GM19372 (cell line): ENCODE measurements around the gene MACROD2.
"Not testable (repeated sequence)": the region's sequence is repeated elsewhere in the genome, so short reads cannot be mapped to it uniquely, and the experiment has no call there.

ENCODE experiments used
- ATAC-seq: cut with Tn5 transposase; IDR thresholded peaks from one replicate; pipeline ENCODE4 v1.9.1; 2021; ENCODE audit warnings: mild to moderate bottlenecking, low read depth, moderate library complexity; ENCODE audit not compliant: unreplicated experiment

The MACROD2 gene

GRCh38 chr20:14992153-14992552 is 996.8 kb downstream of the MACROD2 start:
- ATAC-seq = no peak

- no peak for ATAC-seq
These were observed 997.6 kb downstream of the MACROD2 start for GRCh38 chr20:14992961-14993360.

GRCh38 chr20:14996883-14997672 is 1001.8 kb downstream of the MACROD2 start:
- no peak for ATAC-seq

- ATAC-seq = no peak
These were observed 1002.5 kb downstream of the MACROD2 start for GRCh38 chr20:14997791-14998190.

GRCh38 chr20:15005300-15005986 is 1010.1 kb downstream of the MACROD2 start:
- no peak for ATAC-seq

GRCh38 chr20:15011631-15012030 is 1016.3 kb downstream of the MACROD2 start:
- ATAC-seq = no peak

GRCh38 chr20:15012566-15012965 is 1017.2 kb downstream of the MACROD2 start:
- no peak for ATAC-seq

GRCh38 chr20:15016875-15017274 is 1021.6 kb downstream of the MACROD2 start:
- ATAC-seq = not testable (repeated sequence)

- no peak for ATAC-seq
These were observed 1023.6 kb downstream of the MACROD2 start for GRCh38 chr20:15018966-15019365.

GRCh38 chr20:15020845-15021244 is 1025.5 kb downstream of the MACROD2 start:
- ATAC-seq = no peak

GRCh38 chr20:15022921-15023320 is 1027.6 kb downstream of the MACROD2 start:
- ATAC-seq = no peak

GRCh38 chr20:15026759-15027158 is 1031.4 kb downstream of the MACROD2 start:
- no peak for ATAC-seq

- no peak for ATAC-seq
These were observed 1035.5 kb downstream of the MACROD2 start for GRCh38 chr20:15030826-15031225.

GRCh38 chr20:15031546-15032351 is 1036.4 kb downstream of the MACROD2 start:
- no peak for ATAC-seq

- ATAC-seq = no peak
These were observed 1037.0 kb downstream of the MACROD2 start for GRCh38 chr20:15032352-15032622.

GRCh38 chr20:15033269-15033668 is 1038.0 kb downstream of the MACROD2 start:
- no peak for ATAC-seq

GRCh38 chr20:15033891-15034290 is 1038.6 kb downstream of the MACROD2 start:
- no peak for ATAC-seq

- no peak for ATAC-seq
These were observed 1041.6 kb downstream of the MACROD2 start for GRCh38 chr20:15036948-15037347.

- no peak for ATAC-seq
These were observed 1043.9 kb downstream of the MACROD2 start for GRCh38 chr20:15039088-15039752.

GRCh38 chr20:15042723-15043122 is 1047.4 kb downstream of the MACROD2 start:
- no peak for ATAC-seq

- ATAC-seq = no peak
These were observed 1049.9 kb downstream of the MACROD2 start for GRCh38 chr20:15045246-15045645.
